PC-9 (cell line): ENCODE results near the gene TCF12. TPM values are rescaled to one million over a fixed set of nuclear protein-coding genes. Genes with fewer than 3 reads are reported as not detected.

Experiments
- BruUV-seq: library from RNA; stranded (reverse); fragments of 400-500 nt; replicated peaks from 2 replicates; lab custom pipeline; 2021; lab: Mats Ljungman, UMichigan
- CTCF ChIA-PET: fragments of 300-600 bp; sonication (Branson Sonifier 250); formaldehyde crosslinking; loops from one replicate; lab custom pipeline; 2022; ENCODE audit warnings: antibody characterized with exemption; lab: Charles Lee
- POLR2A ChIA-PET: fragments of 300-600 bp; sonication (Branson Sonifier 250); formaldehyde crosslinking; loops from one replicate; lab custom pipeline; 2022; ENCODE audit warnings: antibody characterized with exemption; ENCODE audit not compliant: unreplicated experiment; lab: Charles Lee
- DNase-seq, 2 experiments: peaks; one replicate each; pipeline versions ENCODE4 v3.0.0 to v3.0.0-alpha.2; 2015 to 2022; ENCODE audit warnings: mixed read lengths in 1 of 2
- H2AFZ ChIP-seq: fragments of 200-600 bp; sonication (generic); 2 replicates; pipeline ENCODE4 v1.8.1; 2017; ENCODE audit warnings: antibody characterized with exemption
- H3F3A ChIP-seq: fragments of 200-600 bp; sonication (generic); 2 replicates; pipeline ENCODE4 v1.8.1; 2017; ENCODE audit warnings: antibody characterized with exemption, mild to moderate bottlenecking, low read depth; ENCODE audit not compliant: insufficient read depth
- H3K27ac ChIP-seq: fragments of 200-600 bp; sonication (generic); 2 replicates; pipeline ENCODE4 v1.6.1; 2016; ENCODE audit warnings: mixed run types
- H3K27me3 ChIP-seq: fragments of 200-600 bp; sonication (generic); 2 replicates; pipeline ENCODE4 v1.6.1; 2016; ENCODE audit warnings: low read depth, mixed run types; ENCODE audit not compliant: insufficient read depth
- H3K36me3 ChIP-seq: fragments of 200-600 bp; sonication (generic); 2 replicates; pipeline ENCODE4 v1.6.1; 2016; ENCODE audit warnings: low read depth, mixed run types
- H3K4me1 ChIP-seq: fragments of 200-600 bp; sonication (generic); replicated peaks from 2 replicates; pipeline ENCODE4 v1.6.1; 2016; ENCODE audit warnings: mixed run types; ENCODE audit not compliant: insufficient read depth
- H3K4me2 ChIP-seq: fragments of 200-600 bp; sonication (generic); 2 replicates; pipeline ENCODE4 v1.6.1; 2017; ENCODE audit warnings: mixed run types
- H3K4me3 ChIP-seq: fragments of 200-600 bp; sonication (generic); 2 replicates; pipeline ENCODE4 v1.6.1; 2016; ENCODE audit warnings: mixed run types
- H3K79me2 ChIP-seq: fragments of 200-600 bp; sonication (generic); 2 replicates; pipeline ENCODE4 v1.6.1; 2017; ENCODE audit warnings: low read depth, mixed run types
- H3K9me2 ChIP-seq: fragments of 200-600 bp; sonication (generic); 2 replicates; pipeline ENCODE4 v1.8.1; 2017; ENCODE audit warnings: mild to moderate bottlenecking; ENCODE audit not compliant: insufficient read depth
- H3K9me3 ChIP-seq: fragments of 200-600 bp; sonication (generic); 2 replicates; pipeline ENCODE4 v1.8.1; 2016; ENCODE audit warnings: low read depth; ENCODE audit not compliant: insufficient read depth
- H4K20me1 ChIP-seq: fragments of 200-600 bp; sonication (generic); 2 replicates; pipeline ENCODE4 v1.8.1; 2017; ENCODE audit not compliant: insufficient read depth
- EZH2 ChIP-seq: fragments of 200-600 bp; sonication (generic); IDR thresholded peaks from 2 replicates; pipeline ENCODE4 v1.8.0; 2017; ENCODE audit warnings: antibody characterized with exemption, low read depth
- intact Hi-C: fragments of 100-400 bp; cut with micrococcal nuclease; formaldehyde crosslinking; loops from one replicate; pipeline ENCODE4 v1.10.0; 2022; ENCODE audit not compliant: unreplicated experiment
- total RNA-seq: library from RNA; stranded (reverse); gene quantifications from 2 replicates; pipeline ENCODE4 v1.2.3, GENCODE V29; 2021
- TF ChIP-seq, protein P1 (sequence below): fragments of 200-600 bp; sonication (generic); conservative IDR thresholded peaks from 2 replicates; pipeline ENCODE4 v1.6.1; 2017; ENCODE audit warnings: mixed run types, antibody characterized with exemption, mild to moderate bottlenecking, moderate library complexity

The TCF12 gene
- total RNA-seq, 1 experiment from 2014 or later: 60.1 TPM

DNA sequence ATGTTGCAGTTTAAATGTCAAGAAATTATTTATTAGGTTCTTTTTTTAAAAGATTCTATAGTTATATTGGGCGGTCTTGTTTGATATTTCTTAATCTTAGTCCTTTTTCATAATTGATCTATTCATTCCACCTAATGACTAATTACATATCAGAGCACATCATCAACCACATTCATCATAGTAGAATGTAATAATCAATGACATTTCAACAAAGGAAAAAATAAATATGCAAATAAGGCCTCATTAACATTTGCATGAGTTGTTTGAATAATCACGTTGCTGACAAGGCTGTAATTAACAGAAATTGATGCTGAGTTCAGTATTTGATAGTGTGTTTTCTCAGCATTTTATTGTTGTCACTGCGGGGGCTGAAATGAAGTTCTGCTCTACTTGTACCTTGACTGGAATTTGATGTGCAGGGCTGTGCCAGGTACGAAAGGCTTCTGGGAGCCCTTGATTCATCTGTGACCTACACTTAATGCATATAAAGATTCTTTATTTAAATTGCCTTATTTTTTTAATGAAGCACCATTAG lies 215.7 kb downstream of the TCF12 start:
- no peak overlapping the region for H2AFZ ChIP-seq
- H4K20me1 ChIP-seq: no peaks in the 10 kb centered on the region
- H3F3A ChIP-seq: no peaks in the 10 kb centered on the region
- POLR2A ChIA-PET: no interaction called here
- intact Hi-C loops: loop anchor here (10.0 kb wide), 1 partner anchor 639 kb away; no protein-coding TSS in a partner anchor
- H3K4me3 ChIP-seq: no peak overlapping the region
- H3K36me3 ChIP-seq: no peaks in the 10 kb centered on the region
- DNase-seq: no peak
- no peaks in the 10 kb centered on the region for H3K9me3 ChIP-seq
- no peaks in the 10 kb centered on the region for H3K79me2 ChIP-seq
- no peaks in the 10 kb centered on the region for H3K9me2 ChIP-seq
- no peak overlapping the region for H3K27ac ChIP-seq
- CTCF ChIA-PET: no interaction called here
- no peak overlapping the region for H3K4me2 ChIP-seq
- no TSS peak for BruUV-seq
- no peaks in the 10 kb centered on the region for H3K27me3 ChIP-seq
- H3K4me1 ChIP-seq: no peaks in the 10 kb centered on the region
- TF ChIP-seq, protein P1, sequence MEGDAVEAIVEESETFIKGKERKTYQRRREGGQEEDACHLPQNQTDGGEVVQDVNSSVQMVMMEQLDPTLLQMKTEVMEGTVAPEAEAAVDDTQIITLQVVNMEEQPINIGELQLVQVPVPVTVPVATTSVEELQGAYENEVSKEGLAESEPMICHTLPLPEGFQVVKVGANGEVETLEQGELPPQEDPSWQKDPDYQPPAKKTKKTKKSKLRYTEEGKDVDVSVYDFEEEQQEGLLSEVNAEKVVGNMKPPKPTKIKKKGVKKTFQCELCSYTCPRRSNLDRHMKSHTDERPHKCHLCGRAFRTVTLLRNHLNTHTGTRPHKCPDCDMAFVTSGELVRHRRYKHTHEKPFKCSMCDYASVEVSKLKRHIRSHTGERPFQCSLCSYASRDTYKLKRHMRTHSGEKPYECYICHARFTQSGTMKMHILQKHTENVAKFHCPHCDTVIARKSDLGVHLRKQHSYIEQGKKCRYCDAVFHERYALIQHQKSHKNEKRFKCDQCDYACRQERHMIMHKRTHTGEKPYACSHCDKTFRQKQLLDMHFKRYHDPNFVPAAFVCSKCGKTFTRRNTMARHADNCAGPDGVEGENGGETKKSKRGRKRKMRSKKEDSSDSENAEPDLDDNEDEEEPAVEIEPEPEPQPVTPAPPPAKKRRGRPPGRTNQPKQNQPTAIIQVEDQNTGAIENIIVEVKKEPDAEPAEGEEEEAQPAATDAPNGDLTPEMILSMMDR: no peak
- no peak for TF ChIP-seq EZH2

DNA sequence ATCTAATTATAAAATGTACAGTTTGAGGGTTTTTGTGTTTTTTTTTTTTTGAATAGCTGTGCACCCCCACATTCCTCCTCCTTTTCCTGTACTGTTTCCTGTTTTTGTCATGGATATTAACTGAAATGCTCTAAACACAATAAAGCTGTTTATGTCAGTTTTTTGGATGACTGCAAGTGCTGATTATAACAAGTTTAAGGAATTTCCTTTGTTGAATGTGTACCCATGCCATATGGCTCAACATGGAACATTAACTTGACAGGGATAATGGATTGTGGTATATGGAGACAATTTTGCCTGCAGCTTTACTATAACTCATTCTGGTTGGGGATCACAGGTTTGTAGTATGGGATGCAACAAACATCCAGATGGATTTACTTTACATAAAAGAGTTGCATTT lies 216.4 kb downstream of the TCF12 start:
- Histone ChIP-seq H3K27me3 (no peaks in the 10 kb centered on the region), H3K4me2 (no peak overlapping the region), H3K9me3 (no peaks in the 10 kb centered on the region), H3F3A (no peaks in the 10 kb centered on the region), H4K20me1 (no peaks in the 10 kb centered on the region), H3K9me2 (no peaks in the 10 kb centered on the region), H3K4me1 (no peaks in the 10 kb centered on the region), H3K27ac (no peak overlapping the region), H3K79me2 (no peaks in the 10 kb centered on the region), H2AFZ (no peak overlapping the region), H3K4me3 (no peak overlapping the region), H3K36me3 (no peaks in the 10 kb centered on the region)
- BruUV-seq: no TSS peak
- intact Hi-C loops: loop anchor here (5.0 to 10.0 kb wide), 2 partner anchors 313 to 640 kb away; no protein-coding TSS in a partner anchor
- POLR2A ChIA-PET: no interaction called here
- TF ChIP-seq, protein P1: no peak
- TF ChIP-seq EZH2: no peak
- CTCF ChIA-PET: interaction anchor here (0.6 kb wide), 1 partner anchor 11 kb away, joined by 6 read pairs; no protein-coding TSS in a partner anchor
- no peak for DNase-seq

DNA sequence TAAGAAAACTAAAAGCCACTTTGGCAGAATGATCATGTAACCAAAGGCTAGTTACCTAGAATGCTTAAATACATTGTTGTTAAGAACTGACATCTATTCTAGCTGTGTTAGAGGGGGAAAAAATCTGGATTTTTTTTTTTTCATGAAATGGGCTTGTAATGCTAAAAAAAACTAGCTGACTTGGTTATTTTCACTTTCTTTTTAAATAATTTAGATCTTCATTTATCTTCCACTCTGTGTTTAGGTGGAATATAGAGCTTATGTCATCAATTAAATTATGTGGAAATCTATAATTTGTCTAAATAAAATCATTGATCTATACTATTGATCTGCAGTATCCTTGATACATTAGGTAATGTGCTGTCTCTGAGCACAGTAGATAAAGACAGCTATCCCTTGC lies 217.4 kb downstream of the TCF12 start:
- BruUV-seq: no TSS peak

More for the DNA sequence above, 217.4 kb downstream of the TCF12 start:
- DNase-seq: no peak
- Histone ChIP-seq H3K27ac (no peak overlapping the region), H3K9me3 (no peaks in the 10 kb centered on the region), H3K4me3 (no peak overlapping the region), H3K79me2 (no peaks in the 10 kb centered on the region), H3K9me2 (no peaks in the 10 kb centered on the region), H4K20me1 (no peaks in the 10 kb centered on the region), H2AFZ (no peak overlapping the region), H3K36me3 (no peaks in the 10 kb centered on the region), H3F3A (no peaks in the 10 kb centered on the region), H3K27me3 (no peaks in the 10 kb centered on the region), H3K4me1 (no peaks in the 10 kb centered on the region), H3K4me2 (no peak overlapping the region)
- ChIA-PET POLR2A (no interaction called here), CTCF (no interaction called here)
- intact Hi-C loops: loop anchor here (5.0 to 10.0 kb wide), 2 partner anchors 313 to 641 kb away; no protein-coding TSS in a partner anchor
- TF ChIP-seq EZH2: no peak
- TF ChIP-seq, protein P1: no peak
